ENCODE data around the gene ABCA12. TPM values are rescaled to one million over a fixed set of nuclear protein-coding genes. Genes with fewer than 3 reads are reported as not detected.

Gene ABCA12
- total RNA-seq, 1 experiment from 2014 or later, result not detected

DNA sequence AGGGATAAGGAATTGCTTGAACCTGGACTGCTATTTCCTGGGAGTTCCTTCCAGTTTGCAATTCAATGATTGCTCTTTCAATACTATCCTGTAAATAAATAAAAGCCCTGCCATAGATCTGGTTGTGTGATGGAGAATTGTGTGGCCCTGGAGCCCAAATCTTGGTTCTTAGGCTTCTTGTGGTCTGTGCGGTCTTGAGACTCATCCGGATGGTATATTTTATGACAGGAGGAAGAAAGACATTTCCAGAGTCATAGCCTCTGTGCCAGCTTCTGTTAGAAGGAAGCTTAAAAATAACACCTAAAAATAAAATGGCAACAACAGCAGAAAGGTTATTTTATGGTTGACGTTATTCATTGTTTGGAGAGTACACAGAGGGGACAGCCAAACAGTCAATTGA is 137.7 kb downstream of the ABCA12 start:
- no peak overlapping the region for H3K4me3 ChIP-seq (ENCODE audit: low read depth, low read length)
- BruUV-seq (replicated peaks), result no TSS peak
- no peaks in the 10 kb centered on the region for H3K9me3 ChIP-seq
- H3K4me3 Mint-ChIP-seq (ENCODE audit: unreplicated experiment), result no peak overlapping the region
- H3K27me3 Mint-ChIP-seq (ENCODE audit: insufficient read depth, unreplicated experiment), result no peaks in the 10 kb centered on the region
- TF ChIP-seq, protein P1, sequence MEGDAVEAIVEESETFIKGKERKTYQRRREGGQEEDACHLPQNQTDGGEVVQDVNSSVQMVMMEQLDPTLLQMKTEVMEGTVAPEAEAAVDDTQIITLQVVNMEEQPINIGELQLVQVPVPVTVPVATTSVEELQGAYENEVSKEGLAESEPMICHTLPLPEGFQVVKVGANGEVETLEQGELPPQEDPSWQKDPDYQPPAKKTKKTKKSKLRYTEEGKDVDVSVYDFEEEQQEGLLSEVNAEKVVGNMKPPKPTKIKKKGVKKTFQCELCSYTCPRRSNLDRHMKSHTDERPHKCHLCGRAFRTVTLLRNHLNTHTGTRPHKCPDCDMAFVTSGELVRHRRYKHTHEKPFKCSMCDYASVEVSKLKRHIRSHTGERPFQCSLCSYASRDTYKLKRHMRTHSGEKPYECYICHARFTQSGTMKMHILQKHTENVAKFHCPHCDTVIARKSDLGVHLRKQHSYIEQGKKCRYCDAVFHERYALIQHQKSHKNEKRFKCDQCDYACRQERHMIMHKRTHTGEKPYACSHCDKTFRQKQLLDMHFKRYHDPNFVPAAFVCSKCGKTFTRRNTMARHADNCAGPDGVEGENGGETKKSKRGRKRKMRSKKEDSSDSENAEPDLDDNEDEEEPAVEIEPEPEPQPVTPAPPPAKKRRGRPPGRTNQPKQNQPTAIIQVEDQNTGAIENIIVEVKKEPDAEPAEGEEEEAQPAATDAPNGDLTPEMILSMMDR (IDR thresholded peaks at IDR 0.05; ENCODE audit: insufficient read depth in 1 of 2, low read depth in 1 of 2, low read length in 1 of 2, severe bottlenecking in 1 of 2, unreplicated experiment in 1 of 2), result no peak
- H3K27ac Mint-ChIP-seq (ENCODE audit: unreplicated experiment), result no peak overlapping the region
- intact Hi-C loops (cut with micrococcal nuclease; ENCODE audit: unreplicated experiment), result loop anchor here (10.0 kb wide), 1 partner anchor 1196 kb away; no protein-coding TSS in a partner anchor
- no peaks in the 10 kb centered on the region for H3K4me1 ChIP-seq
- ChIA-PET POLR2A (no interaction called here), CTCF (no interaction called here)
- H3K36me3 Mint-ChIP-seq (ENCODE audit: insufficient read depth, unreplicated experiment), result no peaks in the 10 kb centered on the region
- DNase-seq, result no peak
- no peaks in the 10 kb centered on the region for H3K27me3 ChIP-seq (replicated peaks; ENCODE audit: control insufficient read depth, insufficient read depth, low read length)
- H3K4me1 Mint-ChIP-seq (ENCODE audit: low read depth, unreplicated experiment), result no peaks in the 10 kb centered on the region
- no peaks in the 10 kb centered on the region for H3K9me3 Mint-ChIP-seq (ENCODE audit: unreplicated experiment)
- H3K36me3 ChIP-seq (ENCODE audit: control insufficient read depth, insufficient read depth, low read length), result no peaks in the 10 kb centered on the region

DNA sequence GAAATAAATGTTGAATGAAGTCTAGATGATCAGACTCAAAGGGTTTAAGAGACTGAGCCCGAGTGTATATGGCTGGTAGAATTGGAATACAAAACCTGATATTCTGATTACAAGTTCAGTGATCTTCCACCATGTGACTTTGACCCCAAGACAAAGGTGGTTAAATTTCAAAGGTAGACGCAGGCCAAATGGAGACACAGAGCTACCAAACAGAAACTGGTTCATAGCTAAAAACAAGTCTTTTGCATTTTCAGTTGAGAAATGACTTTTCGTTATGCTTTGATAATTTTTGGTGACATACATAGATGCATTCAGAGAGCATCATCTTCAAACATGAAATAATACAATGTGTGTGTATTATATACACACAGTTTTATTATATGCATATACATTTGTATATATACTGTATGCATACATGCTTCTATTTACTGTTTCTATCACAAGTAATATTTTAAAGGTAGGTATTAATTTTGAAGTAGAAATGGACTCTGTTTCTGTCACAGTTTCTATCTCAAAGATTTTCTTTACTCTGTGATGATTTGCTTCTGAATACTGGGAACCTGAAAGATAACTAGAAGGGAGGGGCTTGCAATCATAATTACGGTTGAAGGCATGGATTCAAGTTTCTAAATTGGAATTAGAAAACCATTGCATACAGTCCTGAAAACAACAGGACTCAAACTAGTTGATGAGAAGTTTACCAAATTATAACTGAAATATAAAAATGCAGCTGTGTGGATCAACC is 142.3 kb downstream of the ABCA12 start:
- Mint-ChIP-seq H3K4me1 (ENCODE audit: low read depth, unreplicated experiment) (no peaks in the 10 kb centered on the region), H3K27me3 (ENCODE audit: insufficient read depth, unreplicated experiment) (no peaks in the 10 kb centered on the region), H3K36me3 (ENCODE audit: insufficient read depth, unreplicated experiment) (no peaks in the 10 kb centered on the region), H3K9me3 (ENCODE audit: unreplicated experiment) (no peaks in the 10 kb centered on the region), H3K27ac (ENCODE audit: unreplicated experiment) (no peak overlapping the region), H3K4me3 (ENCODE audit: unreplicated experiment) (no peak overlapping the region)
- intact Hi-C loops (cut with micrococcal nuclease; ENCODE audit: unreplicated experiment), result no loop called here
- no peak for DNase-seq
- Histone ChIP-seq H3K27me3 (replicated peaks; ENCODE audit: control insufficient read depth, insufficient read depth, low read length) (no peaks in the 10 kb centered on the region), H3K4me3 (ENCODE audit: low read depth, low read length) (no peak overlapping the region), H3K9me3 (no peaks in the 10 kb centered on the region), H3K36me3 (ENCODE audit: control insufficient read depth, insufficient read depth, low read length) (no peaks in the 10 kb centered on the region), H3K4me1 (no peaks in the 10 kb centered on the region)
- no TSS peak for BruUV-seq (replicated peaks)
- TF ChIP-seq, protein P1 (IDR thresholded peaks at IDR 0.05; ENCODE audit: insufficient read depth in 1 of 2, low read depth in 1 of 2, low read length in 1 of 2, severe bottlenecking in 1 of 2, unreplicated experiment in 1 of 2), result no peak
- POLR2A ChIA-PET, result no interaction called here
- CTCF ChIA-PET, result no interaction called here

DNA sequence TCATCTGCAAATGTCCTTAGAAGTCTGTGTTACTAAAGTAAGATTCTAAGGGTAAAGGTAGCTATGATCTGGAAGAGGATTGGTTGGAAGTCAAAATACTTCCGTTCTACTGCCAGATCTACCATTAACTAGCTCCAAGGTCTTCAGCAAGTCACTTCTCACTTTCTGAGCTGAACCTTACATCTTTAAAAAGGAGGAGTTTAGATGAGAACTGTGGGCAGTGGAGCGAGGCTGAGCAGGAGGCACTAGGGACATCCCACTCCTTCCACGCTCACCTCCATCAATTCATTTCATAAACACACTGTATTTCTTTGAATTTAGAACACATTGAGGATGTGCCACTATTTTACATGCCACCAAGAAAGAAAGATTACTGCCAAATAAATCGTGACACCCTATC is 143.0 kb downstream of the ABCA12 start:
- Mint-ChIP-seq H3K9me3 (ENCODE audit: unreplicated experiment) (no peaks in the 10 kb centered on the region), H3K27ac (ENCODE audit: unreplicated experiment) (no peak overlapping the region), H3K4me3 (ENCODE audit: unreplicated experiment) (no peak overlapping the region), H3K36me3 (ENCODE audit: insufficient read depth, unreplicated experiment) (no peaks in the 10 kb centered on the region), H3K27me3 (ENCODE audit: insufficient read depth, unreplicated experiment) (no peaks in the 10 kb centered on the region), H3K4me1 (ENCODE audit: low read depth, unreplicated experiment) (no peaks in the 10 kb centered on the region)
- no peak for DNase-seq
- no peaks in the 10 kb centered on the region for H3K27me3 ChIP-seq (replicated peaks; ENCODE audit: control insufficient read depth, insufficient read depth, low read length)
- no peaks in the 10 kb centered on the region for H3K9me3 ChIP-seq
- TF ChIP-seq, protein P1 (IDR thresholded peaks at IDR 0.05; ENCODE audit: insufficient read depth in 1 of 2, low read depth in 1 of 2, low read length in 1 of 2, severe bottlenecking in 1 of 2, unreplicated experiment in 1 of 2), result no peak
- H3K4me3 ChIP-seq (ENCODE audit: low read depth, low read length), result no peak overlapping the region
- H3K36me3 ChIP-seq (ENCODE audit: control insufficient read depth, insufficient read depth, low read length), result no peaks in the 10 kb centered on the region
- CTCF ChIA-PET, result no interaction called here
- intact Hi-C loops (cut with micrococcal nuclease; ENCODE audit: unreplicated experiment), result no loop called here
- POLR2A ChIA-PET, result no interaction called here
- no peaks in the 10 kb centered on the region for H3K4me1 ChIP-seq
- no TSS peak for BruUV-seq (replicated peaks)
